Measurements from ENCODE around the gene DPCD. TPM values are rescaled to one million over a fixed set of nuclear protein-coding genes. Genes with fewer than 3 reads are reported as not detected.

The DPCD gene
- polyA plus RNA-seq, 4 donors, result 4.2 to 18.3 (median 12.2) TPM

- Histone ChIP-seq H3K27me3 (ENCODE audit: control insufficient read depth in 3 of 3, insufficient read depth in 3 of 3, low read length in 3 of 3) (peaks cover 0 to 13% (median 0%) of the 10 kb centered on the region in 3 donors), H3K4me1 (ENCODE audit: control insufficient read depth in 3 of 3, insufficient read depth in 2 of 3, low read depth in 1 of 3, low read length in 2 of 3) (no peaks in the 10 kb centered on the region), H3K4me3 (ENCODE audit: low read depth in 1 of 3, low read length in 3 of 3) (no peak overlapping the region), H3K36me3 (ENCODE audit: control insufficient read depth in 3 of 3, insufficient read depth in 2 of 3, low read depth in 1 of 3, low read length in 3 of 3) (peaks cover 0 to 3% (median 0%) of the 10 kb centered on the region in 3 donors), H3K9me3 (ENCODE audit: control insufficient read depth in 2 of 2, insufficient read depth in 1 of 2, low read depth in 1 of 2, low read length in 1 of 2) (no peaks in the 10 kb centered on the region), H3K27ac (ENCODE audit: low read depth in 1 of 3, low read length in 2 of 3) (no peak overlapping the region)
- 66 to 68% (median 67%) methylated on average over 17 to 18 of the region's 18 CpGs for WGBS, 3 donors
- FAIRE-seq, result no peak
- DNase-seq, result no peak
Observed at GRCh38 chr10:101558671-101559595, 29.2 kb upstream of the DPCD start.

- H3K27ac ChIP-seq (ENCODE audit: low read depth in 1 of 3, low read length in 2 of 3), result no peak overlapping the region
- H3K4me1 ChIP-seq (ENCODE audit: control insufficient read depth in 3 of 3, insufficient read depth in 2 of 3, low read depth in 1 of 3, low read length in 2 of 3), result no peaks in the 10 kb centered on the region
- no peaks in the 10 kb centered on the region for H3K36me3 ChIP-seq (ENCODE audit: control insufficient read depth in 3 of 3, insufficient read depth in 2 of 3, low read depth in 1 of 3, low read length in 3 of 3)
- H3K4me3 ChIP-seq (ENCODE audit: low read depth in 1 of 3, low read length in 3 of 3), result no peak overlapping the region
- H3K27me3 ChIP-seq (ENCODE audit: control insufficient read depth in 3 of 3, insufficient read depth in 3 of 3, low read length in 3 of 3), result peaks cover 0 to 14% (median 0%) of the 10 kb centered on the region in 3 donors
- DNase-seq (no peak), FAIRE-seq (no peak)
- H3K9me3 ChIP-seq (ENCODE audit: control insufficient read depth in 2 of 2, insufficient read depth in 1 of 2, low read depth in 1 of 2, low read length in 1 of 2), result no peaks in the 10 kb centered on the region
- 72 to 77% (median 74%) methylated on average over 12 of the region's 12 CpGs for WGBS, 3 donors
Observed at GRCh38 chr10:101559596-101560297, 28.4 kb upstream of the DPCD start.

- WGBS, 3 donors, result 53 to 74% (median 63%) methylated on average over 1 to 2 of the region's 2 CpGs
- no peaks in the 10 kb centered on the region for H3K9me3 ChIP-seq (ENCODE audit: control insufficient read depth in 2 of 2, insufficient read depth in 1 of 2, low read depth in 1 of 2, low read length in 1 of 2)
- FAIRE-seq (no peak), DNase-seq (no peak)
- no peaks in the 10 kb centered on the region for H3K4me1 ChIP-seq (ENCODE audit: control insufficient read depth in 3 of 3, insufficient read depth in 2 of 3, low read depth in 1 of 3, low read length in 2 of 3)
- no peaks in the 10 kb centered on the region for H3K36me3 ChIP-seq (ENCODE audit: control insufficient read depth in 3 of 3, insufficient read depth in 2 of 3, low read depth in 1 of 3, low read length in 3 of 3)
- H3K4me3 ChIP-seq (ENCODE audit: low read depth in 1 of 3, low read length in 3 of 3), result no peak overlapping the region
- H3K27me3 ChIP-seq (ENCODE audit: control insufficient read depth in 3 of 3, insufficient read depth in 3 of 3, low read length in 3 of 3), result peaks cover 0 to 21% (median 3%) of the 10 kb centered on the region in 3 donors
- H3K27ac ChIP-seq (ENCODE audit: low read depth in 1 of 3, low read length in 2 of 3), result no peak overlapping the region
Observed at GRCh38 chr10:101560298-101561067, 27.6 kb upstream of the DPCD start.

GRCh38 chr10:101561068-101561915, 26.8 kb upstream of the DPCD start:
- H3K36me3 ChIP-seq (ENCODE audit: control insufficient read depth in 3 of 3, insufficient read depth in 2 of 3, low read depth in 1 of 3, low read length in 3 of 3), result no peaks in the 10 kb centered on the region
- DNase-seq (no peak), FAIRE-seq (no peak)
- H3K4me1 ChIP-seq (ENCODE audit: control insufficient read depth in 3 of 3, insufficient read depth in 2 of 3, low read depth in 1 of 3, low read length in 2 of 3), result no peaks in the 10 kb centered on the region
- H3K27ac ChIP-seq (ENCODE audit: low read depth in 1 of 3, low read length in 2 of 3), result no peak overlapping the region
- no peak overlapping the region for H3K4me3 ChIP-seq (ENCODE audit: low read depth in 1 of 3, low read length in 3 of 3)
- 72 to 81% (median 76%) methylated on average over 15 of the region's 15 CpGs for WGBS, 3 donors
- H3K9me3 ChIP-seq (ENCODE audit: control insufficient read depth in 2 of 2, insufficient read depth in 1 of 2, low read depth in 1 of 2, low read length in 1 of 2), result no peaks in the 10 kb centered on the region
- H3K27me3 ChIP-seq (ENCODE audit: control insufficient read depth in 3 of 3, insufficient read depth in 3 of 3, low read length in 3 of 3), result peaks cover 3 to 30% (median 7%) of the 10 kb centered on the region in 3 donors

- FAIRE-seq, result no peak
- Histone ChIP-seq H3K36me3 (ENCODE audit: control insufficient read depth in 3 of 3, insufficient read depth in 2 of 3, low read depth in 1 of 3, low read length in 3 of 3) (no peaks in the 10 kb centered on the region), H3K27ac (ENCODE audit: low read depth in 1 of 3, low read length in 2 of 3) (no peak overlapping the region), H3K9me3 (ENCODE audit: control insufficient read depth in 2 of 2, insufficient read depth in 1 of 2, low read depth in 1 of 2, low read length in 1 of 2) (no peaks in the 10 kb centered on the region), H3K4me1 (ENCODE audit: control insufficient read depth in 3 of 3, insufficient read depth in 2 of 3, low read depth in 1 of 3, low read length in 2 of 3) (no peaks in the 10 kb centered on the region), H3K4me3 (ENCODE audit: low read depth in 1 of 3, low read length in 3 of 3) (no peak overlapping the region), H3K27me3 (ENCODE audit: control insufficient read depth in 3 of 3, insufficient read depth in 3 of 3, low read length in 3 of 3) (peaks cover 4 to 39% (median 15%) of the 10 kb centered on the region in 3 donors)
- DNase-seq, result no peak
- 83 to 95% (median 88%) methylated on average over 5 of the region's 5 CpGs for WGBS, 3 donors
Observed at GRCh38 chr10:101562231-101562630, 25.9 kb upstream of the DPCD start.

- H3K4me1 ChIP-seq (ENCODE audit: control insufficient read depth in 3 of 3, insufficient read depth in 2 of 3, low read depth in 1 of 3, low read length in 2 of 3), result no peaks in the 10 kb centered on the region
- H3K4me3 ChIP-seq (ENCODE audit: low read depth in 1 of 3, low read length in 3 of 3), result no peak overlapping the region
- FAIRE-seq, result no peak
- 52 to 67% (median 56%) methylated on average over 3 of the region's 3 CpGs for WGBS, 3 donors
- H3K27ac ChIP-seq (ENCODE audit: low read depth in 1 of 3, low read length in 2 of 3), result no peak overlapping the region
- no peaks in the 10 kb centered on the region for H3K9me3 ChIP-seq (ENCODE audit: control insufficient read depth in 2 of 2, insufficient read depth in 1 of 2, low read depth in 1 of 2, low read length in 1 of 2)
- H3K27me3 ChIP-seq (ENCODE audit: control insufficient read depth in 3 of 3, insufficient read depth in 3 of 3, low read length in 3 of 3), result peaks cover 4 to 47% (median 19%) of the 10 kb centered on the region in 3 donors
- DNase-seq, result no peak
- H3K36me3 ChIP-seq (ENCODE audit: control insufficient read depth in 3 of 3, insufficient read depth in 2 of 3, low read depth in 1 of 3, low read length in 3 of 3), result no peaks in the 10 kb centered on the region
Observed at GRCh38 chr10:101563007-101563406, 25.1 kb upstream of the DPCD start.

GRCh38 chr10:101563497-101564040, 24.6 kb upstream of the DPCD start:
- Histone ChIP-seq H3K27me3 (ENCODE audit: control insufficient read depth in 3 of 3, insufficient read depth in 3 of 3, low read length in 3 of 3) (peaks cover 4 to 52% (median 19%) of the 10 kb centered on the region in 3 donors), H3K4me3 (ENCODE audit: low read depth in 1 of 3, low read length in 3 of 3) (no peak overlapping the region), H3K4me1 (ENCODE audit: control insufficient read depth in 3 of 3, insufficient read depth in 2 of 3, low read depth in 1 of 3, low read length in 2 of 3) (no peaks in the 10 kb centered on the region), H3K27ac (ENCODE audit: low read depth in 1 of 3, low read length in 2 of 3) (no peak overlapping the region), H3K9me3 (ENCODE audit: control insufficient read depth in 2 of 2, insufficient read depth in 1 of 2, low read depth in 1 of 2, low read length in 1 of 2) (no peaks in the 10 kb centered on the region), H3K36me3 (ENCODE audit: control insufficient read depth in 3 of 3, insufficient read depth in 2 of 3, low read depth in 1 of 3, low read length in 3 of 3) (no peaks in the 10 kb centered on the region)
- DNase-seq, result no peak
- WGBS, 3 donors, result 69 to 73% (median 71%) methylated on average over 11 of the region's 11 CpGs
- FAIRE-seq, result no peak
